ENCODE data around the gene SLC13A2.

- TF ChIP-seq CTCF (IDR thresholded peaks at IDR 0.05) (no peak), POLR2A (IDR thresholded peaks at IDR 0.05) (no peak), EP300 (IDR thresholded peaks at IDR 0.05) (no peak)
Observed at GRCh38 chr17:28468781-28469180, 4.7 kb upstream of the SLC13A2 start.

Data from gastroesophageal sphincter (tissue), 3 donors.